Thyroid gland (tissue), 4 donors: Measurements from ENCODE around the gene E2F4. TPM values are rescaled to one million over a fixed set of nuclear protein-coding genes. Genes with fewer than 3 reads are reported as not detected.

Source experiments
- DNase-seq, 2 donors: peaks; one replicate each; pipeline ENCODE4 v3.0.0-alpha.2; 2019
- H3K27ac ChIP-seq, 3 donors: fragments of 200-600 bp; sonication (generic); 1 replicate in 2 of 3; 2 replicates in 1 of 3; pipeline ENCODE4 v1.5.1; 2016 to 2019; ENCODE audit warnings: mild to moderate bottlenecking in 1 of 3, moderate library complexity in 1 of 3
- H3K27me3 ChIP-seq: fragments of 200-600 bp; sonication (generic); one replicate; pipeline ENCODE4 v1.5.1; 2019
- H3K36me3 ChIP-seq, 2 donors: fragments of 200-600 bp; sonication (generic); one replicate each; pipeline ENCODE4 v1.5.1; 2016 to 2019
- H3K4me1 ChIP-seq, 2 donors: fragments of 200-600 bp; sonication (generic); one replicate each; pipeline ENCODE4 v1.5.1; 2017 to 2019
- H3K4me3 ChIP-seq, 3 donors: fragments of 200-600 bp; sonication (generic); replicated peaks in 1 of 3; 1 replicate in 2 of 3; 2 replicates in 1 of 3; pipeline ENCODE4 v1.5.1; 2016; ENCODE audit warnings: mild to moderate bottlenecking in 1 of 3
- H3K9me3 ChIP-seq: fragments of 200-600 bp; sonication (generic); one replicate; pipeline ENCODE4 v1.5.1; 2017
- CTCF ChIP-seq, 6 experiments: fragments of 200-600 bp in 3 of 6; fragments of 450-650 bp in 3 of 6; sonication (generic) in 3 of 6; IDR thresholded peaks; one replicate each; pipeline ENCODE4 v1.5.1; 2016 to 2019; ENCODE audit warnings: antibody characterized with exemption in 6 of 6, mild to moderate bottlenecking in 2 of 6, inconsistent platforms in 1 of 6, moderate library complexity in 1 of 6
- POLR2A ChIP-seq, 2 donors: fragments of 450-650 bp; IDR thresholded peaks; one replicate each; pipeline ENCODE4 v1.6.1; 2017; ENCODE audit warnings: antibody characterized with exemption in 2 of 2, mild to moderate bottlenecking in 2 of 2, moderate library complexity in 1 of 2
- WGBS, 2 donors: methylation state at CpG; one replicate each; pipeline ENCODE4 v1.1.5; 2017; 5-methylcytosine and 5-hydroxymethylcytosine counted together
- intact Hi-C: fragments of 100-400 bp; cut with DNase I; formaldehyde crosslinking; loops from one replicate; pipeline ENCODE4 v1.15.1; 2023
- total RNA-seq, 4 donors: library from RNA; depleted of rRNA; stranded (reverse); fragments of >200 nt; gene quantifications; one replicate each; pipeline ENCODE4 v1.2.3, GENCODE V29; 2016

The E2F4 gene
- total RNA-seq, 4 donors from 2014 or later: 77.6 to 117 (median 89.1) TPM

GRCh38 chr16:67149276-67150046 lies 42.5 kb upstream of the E2F4 start:
- TF ChIP-seq CTCF (IDR thresholded peaks at IDR 0.05): no peak
- no peak for TF ChIP-seq POLR2A (IDR thresholded peaks at IDR 0.05)
- intact Hi-C loops: loop anchor here (5.0 to 10.0 kb wide), 2 partner anchors 45 to 122 kb away; partner anchors contain the start of genes CBFB and PHAF1
- H3K27me3 ChIP-seq: no peaks in the 10 kb centered on the region
- DNase-seq: no peak
- WGBS, 2 donors: 76 to 81% methylated on average over 66 to 76 of the region's 77 CpGs
- no peak overlapping the region for H3K27ac ChIP-seq
- H3K4me1 ChIP-seq: peaks cover 7 to 31% of the 10 kb centered on the region in 2 donors
- peaks cover 13 to 14% of the 10 kb centered on the region in 2 donors for H3K36me3 ChIP-seq
- no peaks in the 10 kb centered on the region for H3K9me3 ChIP-seq
- H3K4me3 ChIP-seq: peak overlapping the region in 1 of 3 donors; percentile 67

- Histone ChIP-seq H3K36me3 (peaks cover 6 to 9% of the 10 kb centered on the region in 2 donors), H3K27ac (peak overlapping the region; percentile 73 to 85 (median 83)), H3K9me3 (no peaks in the 10 kb centered on the region), H3K4me1 (peaks cover 14 to 37% of the 10 kb centered on the region in 2 donors), H3K4me3 (peak overlapping the region; percentile 60 to 67 (median 61)), H3K27me3 (no peaks in the 10 kb centered on the region)
- no peak for TF ChIP-seq POLR2A (IDR thresholded peaks at IDR 0.05)
- no peak for TF ChIP-seq CTCF (IDR thresholded peaks at IDR 0.05)
- 3 to 37% methylated on average over 7 to 13 of the region's 94 CpGs for WGBS, 2 donors
- intact Hi-C loops: loop anchor here (5.0 to 10.0 kb wide), 2 partner anchors 45 to 123 kb away; partner anchors contain the start of genes CBFB and PHAF1
- peak; percentile 52 to 65 for DNase-seq
Observed at GRCh38 chr16:67150047-67150832, 41.7 kb upstream of the E2F4 start.

GRCh38 chr16:67150833-67151396 lies 41.0 kb upstream of the E2F4 start, which contains the start of gene B3GNT9:
Gene B3GNT9, minus strand, starts transcription at chr16:67150998. Its CDS starts 513 bp downstream, at chr16:67150485.
- H3K4me1 ChIP-seq: peaks cover 19 to 43% of the 10 kb centered on the region in 2 donors
- peak within 1 kb of the TSS; percentile 73 to 85 (median 83) for H3K27ac ChIP-seq
- DNase-seq: peak; percentile 87 to 89
- 0% methylated on average over 9 of the region's 34 CpGs; no CpG with 5 or more reads in 1 of the 2 donors for WGBS, 2 donors
- peaks cover 0 to 7% of the 10 kb centered on the region in 2 donors for H3K36me3 ChIP-seq
- H3K4me3 ChIP-seq: peak within 1 kb of the TSS; percentile 60 to 67 (median 61)
- TF ChIP-seq POLR2A (IDR thresholded peaks at IDR 0.05): peak in 1 of 2 donors; percentile 56
- no peak for TF ChIP-seq CTCF (IDR thresholded peaks at IDR 0.05)
- H3K27me3 ChIP-seq: no peaks in the 10 kb centered on the region
- no peaks in the 10 kb centered on the region for H3K9me3 ChIP-seq
- intact Hi-C loops: loop anchor here (5.0 to 10.0 kb wide), 2 partner anchors 46 to 124 kb away; partner anchors contain the start of genes CBFB and PHAF1

GRCh38 chr16:67151431-67152097 lies 40.4 kb upstream of the E2F4 start:
- TF ChIP-seq CTCF (IDR thresholded peaks at IDR 0.05) (no peak), POLR2A (IDR thresholded peaks at IDR 0.05) (no peak)
- Histone ChIP-seq H3K9me3 (no peaks in the 10 kb centered on the region), H3K4me3 (peak overlapping the region in 1 of 3 donors; percentile 67), H3K36me3 (peaks cover 0 to 7% of the 10 kb centered on the region in 2 donors), H3K27ac (peak overlapping the region in 2 of 3 donors; percentile 83 to 85), H3K4me1 (peaks cover 19 to 43% of the 10 kb centered on the region in 2 donors), H3K27me3 (no peaks in the 10 kb centered on the region)
- intact Hi-C loops: loop anchor here (5.0 to 10.0 kb wide), 2 partner anchors 47 to 124 kb away; partner anchors contain the start of genes CBFB and PHAF1
- DNase-seq: no peak
- WGBS, 2 donors: 52 to 62% methylated on average over 7 to 8 of the region's 8 CpGs
